CD14-positive monocyte (primary cell): ENCODE measurements around the gene ABHD14A. TPM values are rescaled to one million over a fixed set of nuclear protein-coding genes. Genes with fewer than 3 reads are reported as not detected.

ENCODE experiments used
- DNase-seq, 3 donors: peaks; one replicate each; pipeline ENCODE4 v3.0.0-alpha.2; 2011 to 2022
- H2AFZ ChIP-seq: 2 replicates; pipeline ENCODE4 v1.6.0; 2012; ENCODE audit warnings: mild to moderate bottlenecking, low read depth, low read length, inconsistent platforms; ENCODE audit not compliant: insufficient read depth, poor library complexity, severe bottlenecking
- H3K27ac ChIP-seq, 2 donors: 1 replicate in 1 of 2; 2 replicates in 1 of 2; pipeline ENCODE4 v1.5.1; 2012 to 2013; ENCODE audit warnings: low read length in 2 of 2, control low read depth in 1 of 2, inconsistent platforms in 1 of 2, low read depth in 1 of 2, mild to moderate bottlenecking in 1 of 2
- H3K27me3 ChIP-seq, 2 donors: one replicate each; pipeline versions ENCODE4 v1.6.0 to v1.6.1; 2011 to 2013; ENCODE audit warnings: low read length in 2 of 2; ENCODE audit not compliant: control insufficient read depth in 2 of 2, insufficient read depth in 2 of 2
- H3K36me3 ChIP-seq, 2 donors: replicated peaks in 1 of 2; 1 replicate in 1 of 2; 2 replicates in 1 of 2; pipeline versions ENCODE4 v1.5.1 to v1.6.1; 2012 to 2013; ENCODE audit warnings: low read length in 2 of 2, control low read depth in 1 of 2, inconsistent platforms in 1 of 2, mild to moderate bottlenecking in 1 of 2; ENCODE audit not compliant: insufficient read depth in 2 of 2, control insufficient read depth in 1 of 2
- H3K4me1 ChIP-seq, 2 donors: 1 replicate in 1 of 2; 2 replicates in 1 of 2; pipeline versions ENCODE4 v1.5.1 to v1.6.1; 2012 to 2013; ENCODE audit warnings: low read length in 2 of 2, control low read depth in 1 of 2, inconsistent platforms in 1 of 2, mild to moderate bottlenecking in 1 of 2, moderate library complexity in 1 of 2; ENCODE audit not compliant: insufficient read depth in 2 of 2, control insufficient read depth in 1 of 2
- H3K4me2 ChIP-seq: replicated peaks from 2 replicates; pipeline ENCODE3; 2012; ENCODE audit warnings: low read length, moderate library complexity, mild to moderate bottlenecking; ENCODE audit not compliant: poor library complexity, severe bottlenecking; ENCODE audit errors: extremely low read depth
- H3K4me3 ChIP-seq, 3 experiments: fragments of 200-600 bp in 1 of 3; sonication (generic) in 1 of 3; replicated peaks in 1 of 3; 1 replicate in 2 of 3; 2 replicates in 1 of 3; pipeline ENCODE4 v1.5.1; 2011 to 2013; ENCODE audit warnings: low read length in 3 of 3, mild to moderate bottlenecking in 3 of 3, control low read depth in 2 of 3, low read depth in 2 of 3, inconsistent platforms in 1 of 3, moderate library complexity in 1 of 3
- H3K79me2 ChIP-seq: 2 replicates; pipeline ENCODE4 v1.6.0; 2012; ENCODE audit warnings: mild to moderate bottlenecking, control low read depth, inconsistent platforms, low read length, moderate library complexity; ENCODE audit not compliant: insufficient read depth
- H3K9ac ChIP-seq: 2 replicates; pipeline ENCODE4 v1.6.0; 2017; ENCODE audit warnings: low read length, mild to moderate bottlenecking; ENCODE audit not compliant: insufficient read depth, poor library complexity, severe bottlenecking
- H3K9me3 ChIP-seq, 2 donors: replicated peaks in 1 of 2; 1 replicate in 1 of 2; 2 replicates in 1 of 2; pipeline versions ENCODE4 v1.5.1 to v1.6.1; 2012 to 2013; ENCODE audit warnings: low read length in 2 of 2, control low read depth in 1 of 2; ENCODE audit not compliant: control insufficient read depth in 1 of 2, insufficient read depth in 1 of 2
- H4K20me1 ChIP-seq: 2 replicates; pipeline ENCODE4 v1.6.0; 2012; ENCODE audit warnings: mild to moderate bottlenecking, low read length, control low read depth, moderate library complexity; ENCODE audit not compliant: insufficient read depth
- H3K27ac Mint-ChIP-seq, 7 donors: one replicate each; pipeline ENCODE4 v1.8.0; 2020; ENCODE audit warnings: mild to moderate bottlenecking in 7 of 7, mixed read lengths in 7 of 7, moderate library complexity in 6 of 7, inconsistent platforms in 2 of 7
- H3K27me3 Mint-ChIP-seq, 3 donors: one replicate each; pipeline ENCODE4 v1.8.0; 2021 to 2022; ENCODE audit warnings: low read depth in 3 of 3, mild to moderate bottlenecking in 3 of 3, mixed read lengths in 3 of 3, moderate library complexity in 3 of 3, inconsistent platforms in 1 of 3
- H3K36me3 Mint-ChIP-seq, 2 donors: one replicate each; pipeline ENCODE4 v1.8.0; 2020; ENCODE audit warnings: mixed read lengths in 2 of 2, inconsistent platforms in 1 of 2, mild to moderate bottlenecking in 1 of 2
- H3K4me1 Mint-ChIP-seq: one replicate; pipeline ENCODE4 v1.8.0; 2020; ENCODE audit warnings: mild to moderate bottlenecking, mixed read lengths
- H3K4me3 Mint-ChIP-seq, 2 donors: one replicate each; pipeline ENCODE4 v1.8.0; 2020; ENCODE audit warnings: mild to moderate bottlenecking in 2 of 2, mixed read lengths in 2 of 2, moderate library complexity in 1 of 2
- H3K9me3 Mint-ChIP-seq, 7 donors: one replicate each; pipeline ENCODE4 v1.8.0; 2020 to 2022; ENCODE audit warnings: mixed read lengths in 7 of 7, mild to moderate bottlenecking in 6 of 7, moderate library complexity in 6 of 7, inconsistent platforms in 2 of 7
- WGBS: methylation state at CpG from one replicate; pipeline ENCODE4 v1.1.5; 2013; ENCODE audit warnings: missing lambda C conversion rate; ENCODE audit not compliant: insufficient coverage; 5-methylcytosine and 5-hydroxymethylcytosine counted together
- intact Hi-C, 2 donors: fragments of 100-400 bp; cut with micrococcal nuclease; formaldehyde crosslinking; loops; one replicate each; pipeline versions ENCODE4 v1.15.0 to v1.15.1; 2023
- polyA plus RNA-seq, 3 donors: library from polyadenylated mRNA; depleted of rRNA in 1 of 3; unstranded in 2 of 3; stranded (reverse) in 1 of 3; fragments of 300-500 nt in 2 of 3; fragments of >200 nt in 1 of 3; fragmentation: Illumina TruSeq in 2 of 3; gene quantifications; 1 replicate in 2 of 3; 2 replicates in 1 of 3; pipeline ENCODE4 v1.2.3, GENCODE V29; 2012 to 2021
- TF ChIP-seq, protein P1 (sequence below): fragments of 200-600 bp; IDR thresholded peaks from one replicate; pipeline ENCODE4 v1.8.0; 2022; ENCODE audit warnings: antibody characterized with exemption, mild to moderate bottlenecking

The ABHD14A gene
- polyA plus RNA-seq, 3 donors = 6.9 to 13.2 (median 11.7) TPM

DNA sequence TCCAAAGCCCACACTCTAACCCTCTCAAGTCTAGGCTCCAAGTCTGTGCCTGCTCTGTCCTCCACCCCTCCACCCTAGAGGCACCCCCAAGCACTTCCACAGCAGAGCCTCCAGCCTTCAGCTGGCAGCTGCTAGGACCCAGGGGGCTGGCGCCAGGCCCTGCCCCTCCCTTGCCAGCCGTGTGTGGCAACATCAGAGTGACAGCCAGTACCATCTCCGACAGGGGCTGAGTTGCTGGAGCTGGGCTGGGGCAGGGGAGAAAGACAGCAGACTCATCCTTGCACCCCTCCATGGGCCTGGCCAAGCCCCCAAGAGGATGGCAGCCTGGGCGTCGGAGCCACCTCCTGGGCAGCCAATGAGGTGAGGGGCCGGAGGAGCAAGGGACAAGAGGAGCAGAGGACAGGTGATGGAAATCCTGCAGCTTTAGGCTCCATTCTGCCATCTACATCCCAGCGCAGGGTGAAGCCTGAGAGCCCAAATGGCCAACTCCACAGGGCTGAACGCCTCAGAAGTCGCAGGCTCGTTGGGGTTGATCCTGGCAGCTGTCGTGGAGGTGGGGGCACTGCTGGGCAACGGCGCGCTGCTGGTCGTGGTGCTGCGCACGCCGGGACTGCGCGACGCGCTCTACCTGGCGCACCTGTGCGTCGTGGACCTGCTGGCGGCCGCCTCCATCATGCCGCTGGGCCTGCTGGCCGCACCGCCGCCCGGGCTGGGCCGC, 19.5 kb upstream of the ABHD14A start, which contains the start of gene GPR62:
Gene GPR62, plus strand, starts transcription at position 207 of the 718 bp plus-strand sequence. Its CDS starts 272 bp downstream, at position 479.
- 43% methylated on average over 32 of the region's 33 CpGs for WGBS
- no peaks in the 10 kb centered on the region for H3K36me3 ChIP-seq
- TF ChIP-seq, protein P1, sequence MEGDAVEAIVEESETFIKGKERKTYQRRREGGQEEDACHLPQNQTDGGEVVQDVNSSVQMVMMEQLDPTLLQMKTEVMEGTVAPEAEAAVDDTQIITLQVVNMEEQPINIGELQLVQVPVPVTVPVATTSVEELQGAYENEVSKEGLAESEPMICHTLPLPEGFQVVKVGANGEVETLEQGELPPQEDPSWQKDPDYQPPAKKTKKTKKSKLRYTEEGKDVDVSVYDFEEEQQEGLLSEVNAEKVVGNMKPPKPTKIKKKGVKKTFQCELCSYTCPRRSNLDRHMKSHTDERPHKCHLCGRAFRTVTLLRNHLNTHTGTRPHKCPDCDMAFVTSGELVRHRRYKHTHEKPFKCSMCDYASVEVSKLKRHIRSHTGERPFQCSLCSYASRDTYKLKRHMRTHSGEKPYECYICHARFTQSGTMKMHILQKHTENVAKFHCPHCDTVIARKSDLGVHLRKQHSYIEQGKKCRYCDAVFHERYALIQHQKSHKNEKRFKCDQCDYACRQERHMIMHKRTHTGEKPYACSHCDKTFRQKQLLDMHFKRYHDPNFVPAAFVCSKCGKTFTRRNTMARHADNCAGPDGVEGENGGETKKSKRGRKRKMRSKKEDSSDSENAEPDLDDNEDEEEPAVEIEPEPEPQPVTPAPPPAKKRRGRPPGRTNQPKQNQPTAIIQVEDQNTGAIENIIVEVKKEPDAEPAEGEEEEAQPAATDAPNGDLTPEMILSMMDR = no peak
- H3K4me1 Mint-ChIP-seq = peaks cover 42% of the 10 kb centered on the region
- peak within 1 kb of the TSS in 1 of 2 donors; percentile 36 for H3K27ac ChIP-seq
- no peaks in the 10 kb centered on the region for H4K20me1 ChIP-seq
- peaks cover 0 to 5% (median 0%) of the 10 kb centered on the region in 7 donors for H3K9me3 Mint-ChIP-seq
- intact Hi-C loops = no loop called here
- H3K27me3 ChIP-seq = peaks cover 2 to 16% of the 10 kb centered on the region in 2 donors
- no peaks in the 10 kb centered on the region for H3K79me2 ChIP-seq
- H3K4me2 ChIP-seq = peak within 1 kb of the TSS; percentile 75
- H2AFZ ChIP-seq = peak within 1 kb of the TSS; percentile 88
- no peaks in the 10 kb centered on the region for H3K36me3 Mint-ChIP-seq
- H3K9ac ChIP-seq = peak within 1 kb of the TSS; percentile 66
- peaks cover 45 to 51% of the 10 kb centered on the region in 2 donors for H3K4me1 ChIP-seq
- H3K27me3 Mint-ChIP-seq = peaks cover 11 to 27% (median 21%) of the 10 kb centered on the region in 3 donors
- H3K27ac Mint-ChIP-seq = peak within 1 kb of the TSS in 4 of 7 donors; percentile 86 to 91 (median 88)
- H3K4me3 ChIP-seq = peak within 1 kb of the TSS in 2 of 3 experiments; percentile 9 to 63
- no peaks in the 10 kb centered on the region for H3K9me3 ChIP-seq
- no peak for DNase-seq
- H3K4me3 Mint-ChIP-seq = peak within 1 kb of the TSS; percentile 31 to 64

DNA sequence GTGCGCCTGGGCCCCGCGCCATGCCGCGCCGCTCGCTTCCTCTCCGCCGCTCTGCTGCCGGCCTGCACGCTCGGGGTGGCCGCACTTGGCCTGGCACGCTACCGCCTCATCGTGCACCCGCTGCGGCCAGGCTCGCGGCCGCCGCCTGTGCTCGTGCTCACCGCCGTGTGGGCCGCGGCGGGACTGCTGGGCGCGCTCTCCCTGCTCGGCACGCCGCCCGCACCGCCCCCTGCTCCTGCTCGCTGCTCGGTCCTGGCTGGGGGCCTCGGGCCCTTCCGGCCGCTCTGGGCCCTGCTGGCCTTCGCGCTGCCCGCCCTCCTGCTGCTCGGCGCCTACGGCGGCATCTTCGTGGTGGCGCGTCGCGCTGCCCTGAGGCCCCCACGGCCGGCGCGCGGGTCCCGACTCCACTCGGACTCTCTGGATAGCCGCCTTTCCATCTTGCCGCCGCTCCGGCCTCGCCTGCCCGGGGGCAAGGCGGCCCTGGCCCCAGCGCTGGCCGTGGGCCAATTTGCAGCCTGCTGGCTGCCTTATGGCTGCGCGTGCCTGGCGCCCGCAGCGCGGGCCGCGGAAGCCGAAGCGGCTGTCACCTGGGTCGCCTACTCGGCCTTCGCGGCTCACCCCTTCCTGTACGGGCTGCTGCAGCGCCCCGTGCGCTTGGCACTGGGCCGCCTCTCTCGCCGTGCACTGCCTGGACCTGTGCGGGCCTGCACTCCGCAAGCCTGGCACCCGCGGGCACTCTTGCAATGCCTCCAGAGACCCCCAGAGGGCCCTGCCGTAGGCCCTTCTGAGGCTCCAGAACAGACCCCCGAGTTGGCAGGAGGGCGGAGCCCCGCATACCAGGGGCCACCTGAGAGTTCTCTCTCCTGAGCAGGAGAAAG, 18.7 kb upstream of the ABHD14A start:
- Mint-ChIP-seq H3K9me3 (peaks cover 0 to 5% (median 0%) of the 10 kb centered on the region in 7 donors), H3K4me3 (peak overlapping the region; percentile 31 to 64), H3K4me1 (peaks cover 42% of the 10 kb centered on the region), H3K27me3 (peaks cover 13 to 30% (median 21%) of the 10 kb centered on the region in 3 donors), H3K36me3 (no peaks in the 10 kb centered on the region), H3K27ac (no peak overlapping the region)
- Histone ChIP-seq H3K9ac (peak overlapping the region; percentile 66), H3K79me2 (no peaks in the 10 kb centered on the region), H3K4me2 (peak overlapping the region; percentile 75), H3K4me3 (peak overlapping the region in 2 of 3 experiments; percentile 9 to 63), H3K9me3 (no peaks in the 10 kb centered on the region), H3K4me1 (peaks cover 45 to 51% of the 10 kb centered on the region in 2 donors), H3K27ac (no peak overlapping the region), H4K20me1 (no peaks in the 10 kb centered on the region), H2AFZ (peak overlapping the region; percentile 88), H3K36me3 (no peaks in the 10 kb centered on the region), H3K27me3 (peaks cover 2 to 19% of the 10 kb centered on the region in 2 donors)
- WGBS = 4% methylated on average over 96 of the region's 97 CpGs
- DNase-seq = peak; percentile 55 to 85 (median 66)
- TF ChIP-seq, protein P1 = peak; percentile 34
- intact Hi-C loops = no loop called here
